A549 treated with AZD9567 at 1 μM for 4 hours (cell line): ENCODE data around the gene ABCC12. TPM values are rescaled to one million over a fixed set of nuclear protein-coding genes. Genes with fewer than 3 reads are reported as not detected.

Experiments used
- total RNA-seq: library from RNA; stranded (reverse); fragments of 200-300 nt; extraction: Qiagen RNA extraction; gene quantifications from 5 replicates; pipeline ENCODE4 v1.2.3, GENCODE V29; 2022; ENCODE audit not compliant: insufficient read depth

The ABCC12 gene
- 0.01 to 0.05 TPM (median 0.04 TPM) in 4 of 5 replicates, not detected in the other for total RNA-seq

DNA sequence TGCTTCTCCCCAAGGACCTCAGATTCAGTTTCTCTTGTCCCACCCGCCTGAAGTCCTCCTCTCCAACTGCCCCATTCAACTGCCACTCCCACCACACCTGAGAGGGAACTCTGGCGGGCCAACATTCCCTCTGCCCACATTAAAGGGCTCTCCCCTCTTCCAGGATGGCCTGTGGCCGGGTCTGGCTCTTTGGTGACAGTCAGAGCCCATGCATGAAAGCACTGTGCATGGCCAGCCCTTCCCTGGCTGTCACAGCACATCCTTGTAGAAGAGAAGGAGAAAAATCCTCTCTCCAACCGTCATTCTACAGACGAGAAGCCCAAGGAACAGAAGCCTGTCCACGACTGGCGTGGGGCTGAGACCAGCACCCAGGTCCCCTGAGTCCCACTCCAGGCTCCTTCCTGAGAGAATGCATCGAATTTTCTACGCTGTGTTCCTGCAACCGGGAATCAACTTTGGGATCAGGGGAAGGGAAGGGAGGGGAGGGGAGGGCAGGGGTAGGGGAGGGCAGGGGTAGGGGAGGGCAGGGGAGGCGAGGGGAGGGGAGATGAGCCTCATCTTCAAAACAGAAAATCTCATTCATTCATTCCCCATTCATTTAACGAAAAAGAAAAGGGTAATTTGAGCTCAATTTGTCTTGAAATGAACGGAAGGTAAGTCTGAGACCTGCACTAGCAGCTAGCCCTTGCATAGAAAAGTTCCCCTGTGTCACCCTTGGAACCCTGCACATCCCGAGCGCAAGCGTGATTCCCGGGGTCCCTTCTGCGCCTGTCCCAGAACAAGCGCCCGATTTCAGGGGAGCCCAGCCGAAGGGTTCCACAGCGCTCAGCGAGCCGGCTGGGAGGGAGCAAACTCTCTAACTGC is at the start of gene ABCC12:
Gene ABCC12, minus strand, starts transcription at position 68 of the 864 bp plus-strand sequence. CDS start 9,569 bp downstream, outside the sequence.

Other genes with a start within 250 kb of the ABCC12 start
- 24.1 to 42.5 TPM (median 29.5 TPM) in 5 replicates for gene LONP2, start 88.3 kb upstream of the ABCC12 start, total RNA-seq
- gene ABCC11, start 91.5 kb upstream of the ABCC12 start, total RNA-seq = 0.03 to 0.10 TPM (median 0.06 TPM) in 4 of 5 replicates, not detected in the other
- gene SIAH1, start 229.4 kb upstream of the ABCC12 start, total RNA-seq = 11.3 to 14.6 TPM (median 14.0 TPM) in 5 replicates